GM21423 (cell line): Measurements from ENCODE around the gene DMTF1.
"Not testable (repeated sequence)": the region's sequence is repeated elsewhere in the genome, so short reads cannot be mapped to it uniquely, and the experiment has no call there.

Experiments used
- ATAC-seq: cut with Tn5 transposase; IDR thresholded peaks from one replicate; pipeline ENCODE4 v1.9.1; 2021; ENCODE audit warnings: mild to moderate bottlenecking, moderate library complexity; ENCODE audit not compliant: unreplicated experiment

Gene DMTF1

GRCh38 chr7:87152112-87152896 lies at the start of gene DMTF1:
DMTF1 (plus strand) TSS chr7:87152453; CDS start chr7:87164942, 12,489 bp downstream.
- ATAC-seq: peak; percentile 83

DNA sequence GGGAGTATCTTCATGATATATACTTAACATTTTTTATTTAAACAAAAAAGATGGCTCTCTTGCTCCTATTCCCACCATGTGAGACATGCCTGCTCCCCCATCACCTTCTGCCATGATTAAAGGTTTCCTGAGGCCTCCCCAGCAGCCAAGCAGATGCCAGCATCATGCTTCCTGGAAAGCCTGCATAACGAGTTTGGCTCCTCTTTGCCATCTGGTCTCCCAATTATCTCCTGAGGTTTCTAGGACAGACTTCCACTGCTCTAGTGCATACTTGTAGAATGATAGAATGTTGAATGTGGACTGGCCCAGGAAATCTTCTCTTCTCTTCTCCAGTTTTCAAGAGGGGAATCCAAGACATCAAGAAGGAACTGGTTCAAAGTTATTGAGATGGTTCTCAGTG lies 46.9 kb upstream of the DMTF1 start:
- no peak for ATAC-seq

DNA sequence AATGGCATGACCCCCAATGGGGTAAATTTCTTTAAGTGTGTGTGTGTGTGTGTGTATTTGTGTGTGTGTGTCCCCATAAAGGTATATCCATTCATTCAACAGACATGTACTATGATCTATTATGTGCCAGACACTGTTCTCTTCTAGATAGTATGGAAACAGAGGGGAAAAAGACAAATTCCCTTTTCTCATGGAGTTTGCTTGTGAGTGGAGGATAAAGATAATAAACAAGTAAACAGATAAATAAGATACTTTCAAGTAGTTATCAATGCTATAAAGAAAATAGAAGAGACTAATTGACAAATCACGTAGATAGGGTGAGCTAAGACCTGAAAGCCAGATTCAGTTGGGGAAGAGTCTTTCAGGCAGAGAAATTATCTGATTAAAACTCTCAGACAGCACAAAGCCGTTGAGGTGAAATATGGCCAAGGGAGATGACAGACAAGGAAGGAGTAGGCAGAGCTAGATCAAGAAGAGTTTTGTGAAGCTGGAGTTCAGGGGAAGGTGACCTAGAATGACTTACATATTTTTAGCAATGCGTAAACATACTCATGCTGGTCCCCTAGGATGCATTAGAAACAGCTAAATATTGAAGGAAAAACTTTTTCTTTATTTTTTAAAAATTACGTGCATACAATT lies 45.2 kb upstream of the DMTF1 start:
- ATAC-seq: no peak

DNA sequence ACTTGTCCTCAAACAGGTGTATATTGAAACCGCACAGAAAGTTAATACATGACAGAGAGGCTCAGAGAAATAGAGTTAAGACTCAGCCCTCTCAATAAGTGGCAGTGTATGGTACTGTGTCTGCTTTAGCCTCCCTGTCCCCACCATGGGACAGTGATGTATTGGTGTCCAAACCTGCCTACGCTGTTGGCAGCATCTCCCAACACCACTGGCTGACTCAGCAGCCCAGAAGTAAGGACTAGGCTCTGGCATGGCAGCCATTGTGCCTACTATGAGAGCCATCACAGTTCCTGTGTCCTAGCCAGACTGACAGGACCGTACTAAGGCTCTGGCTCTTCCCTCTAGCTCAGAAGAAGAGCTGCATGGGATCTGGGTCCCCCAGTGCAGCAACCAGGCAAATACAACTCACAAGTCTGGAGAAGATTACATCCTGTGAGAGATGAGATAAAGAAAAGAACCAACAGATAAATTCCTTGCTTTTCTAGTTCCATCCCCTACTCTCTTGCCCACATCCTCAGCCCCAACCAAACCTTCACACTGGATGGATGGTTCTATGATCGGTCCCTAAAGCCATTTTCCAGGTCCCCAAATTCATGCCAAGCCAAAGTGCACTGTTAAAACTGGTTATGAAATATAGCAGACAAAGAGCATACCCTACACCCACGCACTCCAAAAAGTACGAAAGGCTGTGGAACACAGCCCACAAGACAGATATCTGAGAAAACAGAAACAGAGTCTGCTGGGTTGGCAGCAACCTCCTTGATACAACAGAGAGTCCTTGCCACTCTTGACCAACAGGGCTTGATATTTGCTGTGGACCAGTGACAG lies 44.1 kb upstream of the DMTF1 start:
- no peak for ATAC-seq

DNA sequence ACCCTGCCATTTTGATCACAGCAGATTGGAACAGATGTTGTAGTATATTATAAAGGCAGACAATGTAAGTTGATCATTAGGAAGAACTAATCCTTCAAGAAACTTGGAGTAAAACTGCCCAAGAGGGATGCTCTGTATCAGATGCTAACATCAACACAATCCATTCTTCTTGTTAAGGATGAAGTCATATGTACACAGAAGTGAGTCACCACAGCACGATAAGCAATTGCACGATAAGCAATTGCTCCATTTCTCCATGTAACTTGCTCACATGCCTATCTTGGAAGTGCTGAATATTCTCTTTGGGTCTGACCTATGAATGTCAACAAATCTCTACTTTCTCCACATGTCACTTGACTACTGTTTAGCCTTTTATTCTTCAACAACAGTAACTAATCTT lies 41.5 kb upstream of the DMTF1 start:
- no peak for ATAC-seq

DNA sequence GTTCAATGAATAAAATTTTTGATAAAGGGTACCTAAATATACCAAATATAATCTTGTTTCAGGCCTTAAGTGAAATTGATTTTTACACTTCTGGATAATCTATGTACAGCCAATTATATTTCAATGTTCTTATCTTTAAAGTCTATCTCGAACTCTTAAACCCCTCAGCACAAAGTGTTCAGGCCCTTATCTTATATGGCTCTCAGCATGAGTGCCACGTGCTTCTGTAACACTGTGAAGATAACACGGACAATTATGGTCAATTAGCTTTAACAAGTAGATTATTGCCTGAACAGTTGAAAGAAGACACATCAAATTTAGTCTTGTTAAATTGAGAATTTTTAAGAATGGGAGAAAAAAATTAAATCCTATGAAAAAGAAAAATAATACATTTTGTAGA lies 40.4 kb upstream of the DMTF1 start:
- ATAC-seq: no peak

- ATAC-seq: no peak
Measured at GRCh38 chr7:87113077-87113476, 39.2 kb upstream of the DMTF1 start.

DNA sequence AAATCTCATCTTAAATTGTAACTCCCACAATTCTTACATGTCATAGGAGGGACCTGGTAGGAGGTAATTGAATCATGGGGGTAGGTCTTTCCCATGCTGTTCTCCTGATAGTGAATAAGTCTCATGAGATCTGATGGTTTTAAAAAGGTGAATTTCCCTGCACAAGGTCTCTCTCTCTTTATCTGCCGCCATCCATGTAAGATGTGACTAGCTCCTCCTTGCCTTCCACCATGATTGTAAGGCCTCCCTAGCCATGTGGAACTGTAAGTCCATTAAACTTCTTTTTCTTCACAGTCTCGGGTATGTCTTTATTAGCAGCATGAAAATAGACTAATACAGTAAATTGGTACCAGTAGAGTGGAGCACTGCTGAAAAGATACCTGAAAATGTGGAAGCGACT lies 38.3 kb upstream of the DMTF1 start:
- ATAC-seq: not testable (repeated sequence)

GRCh38 chr7:87115772-87116171 lies 36.5 kb upstream of the DMTF1 start:
- not testable (repeated sequence) for ATAC-seq

GRCh38 chr7:87116315-87116714 lies 35.9 kb upstream of the DMTF1 start:
- no peak for ATAC-seq

- ATAC-seq: no peak
Measured at GRCh38 chr7:87119581-87119980, 32.7 kb upstream of the DMTF1 start.

DNA sequence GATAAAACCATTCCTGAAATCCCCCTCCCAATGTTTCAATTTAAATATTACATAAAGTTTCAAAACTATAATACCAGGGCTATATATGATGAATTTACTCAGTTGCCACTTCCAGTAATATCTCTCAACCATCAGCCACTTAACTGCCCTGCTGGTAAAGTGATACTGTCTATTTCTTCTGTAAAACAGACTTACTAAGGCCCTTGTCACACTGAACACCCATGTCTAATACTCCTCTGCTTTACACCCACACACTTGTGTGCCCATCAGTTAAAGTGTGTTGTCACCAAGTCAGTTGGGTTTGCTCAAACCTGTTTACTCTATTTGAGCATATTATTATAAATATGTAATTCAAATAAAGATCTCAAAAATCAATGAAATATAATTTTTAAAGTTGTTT lies 29.1 kb upstream of the DMTF1 start:
- ATAC-seq: no peak

GRCh38 chr7:87127019-87127418 lies 25.2 kb upstream of the DMTF1 start:
- ATAC-seq: no peak

- ATAC-seq: no peak
Measured at GRCh38 chr7:87128861-87129267, 23.4 kb upstream of the DMTF1 start.

GRCh38 chr7:87129332-87129731 lies 22.9 kb upstream of the DMTF1 start:
- no peak for ATAC-seq

DNA sequence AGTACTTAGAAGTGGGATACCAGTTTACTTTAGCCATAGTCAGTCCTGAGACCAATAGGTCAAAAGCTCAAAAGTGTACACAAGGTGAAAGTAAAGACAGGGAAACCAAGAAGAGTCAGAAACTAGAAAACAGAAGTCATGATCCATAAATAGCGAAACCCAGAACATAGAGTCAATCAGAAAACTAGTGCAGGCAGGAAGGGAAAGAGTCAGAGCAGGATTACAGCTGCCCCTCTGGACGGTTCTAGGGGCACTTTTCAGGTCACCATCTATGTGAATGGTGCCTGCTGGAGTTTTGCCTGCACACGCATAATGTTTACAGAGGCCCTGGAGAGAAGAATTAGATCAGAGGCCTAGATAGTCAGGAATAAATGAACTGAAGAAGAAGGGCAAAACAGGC lies 22.4 kb upstream of the DMTF1 start:
- peak; percentile 96 for ATAC-seq

GRCh38 chr7:87131771-87132170 lies 20.5 kb upstream of the DMTF1 start:
- no peak for ATAC-seq

DNA sequence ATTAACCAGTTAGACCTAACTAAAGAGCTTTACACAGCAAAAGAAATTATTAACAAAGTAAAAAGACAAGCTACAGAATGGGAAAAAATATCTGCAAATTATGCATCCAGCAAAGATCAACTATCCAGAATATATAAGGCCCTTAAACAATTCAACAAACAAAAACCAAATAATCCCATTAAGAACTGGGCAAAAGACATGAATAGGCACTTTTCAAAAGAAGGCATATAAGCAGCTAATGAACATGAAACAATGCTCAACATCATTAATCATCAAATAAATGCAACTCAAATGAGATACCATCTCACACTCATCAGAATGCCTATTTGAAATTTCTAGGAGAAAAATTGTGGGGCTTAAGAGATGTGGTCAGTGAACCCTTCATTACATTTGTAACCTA lies 15.0 kb upstream of the DMTF1 start:
- ATAC-seq: no peak

- ATAC-seq: no peak
Measured at GRCh38 chr7:87139514-87139913, 12.7 kb upstream of the DMTF1 start.

GRCh38 chr7:87140271-87140748 lies 11.9 kb upstream of the DMTF1 start:
- ATAC-seq: no peak

DNA sequence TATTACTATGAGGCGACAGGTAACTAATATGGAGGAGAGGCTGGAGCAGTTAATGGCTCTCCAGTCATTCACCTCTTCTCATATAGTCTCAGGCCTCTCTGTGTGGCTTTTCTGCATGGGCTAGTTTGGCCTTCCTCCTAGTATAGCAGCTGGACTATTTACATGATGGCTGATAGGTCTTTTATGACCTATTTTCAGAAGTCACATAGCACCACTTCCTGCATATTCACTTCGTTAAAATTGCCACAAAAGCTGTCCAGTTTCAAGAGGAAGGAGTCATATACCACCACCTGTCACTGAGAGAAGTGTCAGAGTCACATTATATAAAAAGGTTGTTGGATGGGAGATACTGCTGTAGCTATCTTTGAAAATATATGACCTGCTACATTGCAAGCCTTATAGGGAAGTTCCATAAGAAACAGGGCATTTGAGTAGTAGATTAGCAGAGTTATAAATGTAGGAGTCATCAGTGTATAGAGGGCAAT lies 8.0 kb upstream of the DMTF1 start:
- peak; percentile 98 for ATAC-seq
